Measurements from ENCODE around the gene SLC38A3.

- TF ChIP-seq CTCF (IDR thresholded peaks at IDR 0.05) (no peak), ZFX (IDR thresholded peaks at IDR 0.05; ENCODE audit: borderline replicate concordance) (no peak)
Measured at GRCh38 chr3:50184242-50184978, 20.7 kb upstream of the SLC38A3 start.
